ENCODE data around the gene SCUBE3.

The SCUBE3 gene

GRCh38 chr6:35240838-35241801 lies 27.4 kb downstream of the SCUBE3 start:
- DNase-seq (ENCODE audit: low spot score) = peak; percentile 82

- no peak for DNase-seq (ENCODE audit: low spot score)
Measured at GRCh38 chr6:35242486-35242885, 28.7 kb downstream of the SCUBE3 start.

- DNase-seq (ENCODE audit: low spot score) = no peak
Measured at GRCh38 chr6:35242906-35243305, 29.1 kb downstream of the SCUBE3 start.

GRCh38 chr6:35243386-35243958 lies 29.7 kb downstream of the SCUBE3 start:
- DNase-seq (ENCODE audit: low spot score) = no peak

- no peak for DNase-seq (ENCODE audit: low spot score)
Measured at GRCh38 chr6:35244551-35244950, 30.8 kb downstream of the SCUBE3 start.

- no peak for DNase-seq (ENCODE audit: low spot score)
Measured at GRCh38 chr6:35247642-35248231, 34.0 kb downstream of the SCUBE3 start.

- DNase-seq (ENCODE audit: low spot score) = no peak
Measured at GRCh38 chr6:35248300-35248699, 34.5 kb downstream of the SCUBE3 start.

GRCh38 chr6:35248965-35249364 lies 35.2 kb downstream of the SCUBE3 start:
- DNase-seq (ENCODE audit: low spot score) = no peak

- DNase-seq (ENCODE audit: low spot score) = no peak
Measured at GRCh38 chr6:35251949-35252348, 38.2 kb downstream of the SCUBE3 start.

- no peak for DNase-seq (ENCODE audit: low spot score)
Measured at GRCh38 chr6:35253249-35253648, 39.5 kb downstream of the SCUBE3 start.

GRCh38 chr6:35258336-35258735 lies 44.6 kb downstream of the SCUBE3 start:
- no peak for DNase-seq (ENCODE audit: low spot score)

- DNase-seq (ENCODE audit: low spot score) = peak; percentile 58
Measured at GRCh38 chr6:35258858-35259193, 45.1 kb downstream of the SCUBE3 start.

- DNase-seq (ENCODE audit: low spot score) = peak; percentile 99
Measured at GRCh38 chr6:35259194-35259947, 45.6 kb downstream of the SCUBE3 start, which contains the start of gene ZNF76. ZNF76 (plus strand) TSS chr6:35259735; CDS start chr6:35281152, 21,417 bp downstream.

- DNase-seq (ENCODE audit: low spot score) = peak; percentile 64
Measured at GRCh38 chr6:35259948-35260590, 46.3 kb downstream of the SCUBE3 start.

GRCh38 chr6:35260591-35261570 lies 47.1 kb downstream of the SCUBE3 start:
- no peak for DNase-seq (ENCODE audit: low spot score)

GRCh38 chr6:35262596-35262995 lies 48.8 kb downstream of the SCUBE3 start:
- peak; percentile 41 for DNase-seq (ENCODE audit: low spot score)

- DNase-seq (ENCODE audit: low spot score) = no peak
Measured at GRCh38 chr6:35264550-35265274, 51.0 kb downstream of the SCUBE3 start.

GRCh38 chr6:35265523-35265922 lies 51.8 kb downstream of the SCUBE3 start:
- DNase-seq (ENCODE audit: low spot score) = no peak

GRCh38 chr6:35267446-35267845 lies 53.7 kb downstream of the SCUBE3 start:
- no peak for DNase-seq (ENCODE audit: low spot score)

- DNase-seq (ENCODE audit: low spot score) = no peak
Measured at GRCh38 chr6:35267897-35268296, 54.1 kb downstream of the SCUBE3 start.
